ENCODE data around the gene RBM6.
"Not testable (repeated sequence)": the region's sequence is repeated elsewhere in the genome, so short reads cannot be mapped to it uniquely, and the experiment has no call there.

The RBM6 gene

GRCh38 chr3:49914906-49915305, 25.0 kb upstream of the RBM6 start:
- DNase-seq (ENCODE audit: low spot score): no peak

GRCh38 chr3:49916686-49917085, 23.3 kb upstream of the RBM6 start:
- no peak for DNase-seq (ENCODE audit: low spot score)

GRCh38 chr3:49917806-49918590, 22.0 kb upstream of the RBM6 start:
- DNase-seq (ENCODE audit: low spot score): not testable (repeated sequence)

- DNase-seq (ENCODE audit: low spot score): no peak
Observed at GRCh38 chr3:49924683-49925082, 15.3 kb upstream of the RBM6 start.

- no peak for DNase-seq (ENCODE audit: low spot score)
Observed at GRCh38 chr3:49925485-49925884, 14.5 kb upstream of the RBM6 start.

- no peak for DNase-seq (ENCODE audit: low spot score)
Observed at GRCh38 chr3:49926117-49926728, 13.7 kb upstream of the RBM6 start.

GRCh38 chr3:49927798-49928197, 12.2 kb upstream of the RBM6 start:
- no peak for DNase-seq (ENCODE audit: low spot score)

- DNase-seq (ENCODE audit: low spot score): no peak
Observed at GRCh38 chr3:49928481-49929017, 11.4 kb upstream of the RBM6 start.

- DNase-seq (ENCODE audit: low spot score): peak; percentile 83
Observed at GRCh38 chr3:49929291-49930167, 10.4 kb upstream of the RBM6 start, which contains the start of gene MON1A. TSS of gene MON1A (minus strand) at chr3:49929811. CDS start at chr3:49913346, 16,465 bp downstream.

GRCh38 chr3:49930168-49930690, 9.7 kb upstream of the RBM6 start:
- DNase-seq (ENCODE audit: low spot score): no peak

GRCh38 chr3:49930922-49931321, 9.0 kb upstream of the RBM6 start:
- DNase-seq (ENCODE audit: low spot score): no peak

- DNase-seq (ENCODE audit: low spot score): not testable (repeated sequence)
Observed at GRCh38 chr3:49932281-49932680, 7.7 kb upstream of the RBM6 start.

GRCh38 chr3:49937090-49937489, 2.9 kb upstream of the RBM6 start:
- no peak for DNase-seq (ENCODE audit: low spot score)

- DNase-seq (ENCODE audit: low spot score): no peak
Observed at GRCh38 chr3:49940667-49941249, 808 bp downstream of the RBM6 start.

GRCh38 chr3:49942651-49943050, 2.7 kb downstream of the RBM6 start:
- DNase-seq (ENCODE audit: low spot score): no peak

- no peak for DNase-seq (ENCODE audit: low spot score)
Observed at GRCh38 chr3:49952924-49953323, 13.0 kb downstream of the RBM6 start.

GRCh38 chr3:49955636-49956035, 15.7 kb downstream of the RBM6 start:
- no peak for DNase-seq (ENCODE audit: low spot score)

GRCh38 chr3:49966233-49966942, 26.4 kb downstream of the RBM6 start:
- DNase-seq (ENCODE audit: low spot score): peak; percentile 10

GRCh38 chr3:49967291-49967690, 27.3 kb downstream of the RBM6 start:
- DNase-seq (ENCODE audit: low spot score): peak; percentile 12

GRCh38 chr3:49968346-49968745, 28.4 kb downstream of the RBM6 start:
- DNase-seq (ENCODE audit: low spot score): no peak

GRCh38 chr3:49972656-49973055, 32.7 kb downstream of the RBM6 start:
- DNase-seq (ENCODE audit: low spot score): no peak

Data from hepatic stellate cell (primary cell).